ENCODE data around the gene SUPT5H. TPM values are rescaled to one million over a fixed set of nuclear protein-coding genes. Genes with fewer than 3 reads are reported as not detected.

The SUPT5H gene
- total and polyA plus RNA-seq, 2 of the 13 experiments (the other 11 are each of a cell fraction or from before 2014, with no cell fraction given), result 48.2 to 51.7 TPM

- TF ChIP-seq CEBPZ (IDR thresholded peaks at IDR 0.05; ENCODE audit: low read length) (no peak), ZNF777 (CRISPR knock-in tag; IDR thresholded peaks at IDR 0.05) (peak; percentile 52; the same call in 1 of the 2 replicates), ZBTB7A (CRISPR knock-in tag; IDR thresholded peaks at IDR 0.05) (0 out of 2 replicates have a peak, but pooled peaks have one; percentile 35), TFAP4 (IDR thresholded peaks at IDR 0.05; ENCODE audit: borderline replicate concordance, low read depth) (peak; percentile 71; the same call in 1 of the 2 replicates), ZNF446 (CRISPR knock-in tag; IDR thresholded peaks at IDR 0.05) (0 out of 2 replicates have a peak, but pooled peaks have one; percentile 45), ZNF468 (CRISPR knock-in tag; IDR thresholded peaks at IDR 0.05) (no peak), ZFP91 (CRISPR knock-in tag; IDR thresholded peaks at IDR 0.05; ENCODE audit: borderline replicate concordance) (no peak), RXRA (CRISPR knock-in tag; IDR thresholded peaks at IDR 0.05) (0 out of 2 replicates have a peak, but pooled peaks have one; percentile 8), WIZ (CRISPR knock-in tag; IDR thresholded peaks at IDR 0.05) (no peak), ZNF883 (CRISPR knock-in tag; IDR thresholded peaks at IDR 0.05; ENCODE audit: not compliant biosample characterization) (peak; percentile 23), ETS1 (CRISPR knock-in tag; IDR thresholded peaks at IDR 0.05) (0 out of 2 replicates have a peak, but pooled peaks have one; percentile 41), KAT7 (CRISPR knock-in tag; IDR thresholded peaks at IDR 0.05; ENCODE audit: borderline replicate concordance) (0 out of 2 replicates have a peak, but pooled peaks have one; percentile 16), SSRP1 (CRISPR knock-in tag; IDR thresholded peaks at IDR 0.05) (no peak), AKAP8 (CRISPR knock-in tag; IDR thresholded peaks at IDR 0.05) (no peak), TAF1 (CRISPR knock-in tag; IDR thresholded peaks at IDR 0.05) (peak; percentile 30; the same call in 1 of the 2 replicates), SP4 (CRISPR knock-in tag; IDR thresholded peaks at IDR 0.05) (0 out of 2 replicates have a peak, but pooled peaks have one; percentile 29), GATAD2A (CRISPR knock-in tag; IDR thresholded peaks at IDR 0.05) (0 out of 2 replicates have a peak, but pooled peaks have one; percentile 4), ZNF136 (CRISPR knock-in tag; IDR thresholded peaks at IDR 0.05; ENCODE audit: low read depth) (no peak), HNRNPK (IDR thresholded peaks at IDR 0.05; ENCODE audit: low read depth, low read length, poor library complexity, severe bottlenecking) (peak; percentile 65), SOX13 (IDR thresholded peaks at IDR 0.05) (no peak), SOX13 (CRISPR knock-in tag; conservative IDR thresholded peaks at IDR 0.05 in 1 of 2, IDR thresholded peaks at IDR 0.05 in 1 of 2) (peak in 1 of 2 experiments; percentile 45; a peak in 1 of 4 replicates)
Measured at GRCh38 chr19:39413272-39413910, 32.0 kb upstream of the SUPT5H start (continued).
